ENCODE results near the gene CMSS1.

The CMSS1 gene

GRCh38 chr3:99855900-99856299, 38.2 kb downstream of the CMSS1 start:
- DNase-seq, result no peak

GRCh38 chr3:99856437-99857220, 39.0 kb downstream of the CMSS1 start:
- peak in 1 of 5 experiments; percentile 94 for DNase-seq

- no peak for DNase-seq
Observed at GRCh38 chr3:99857278-99857677, 39.6 kb downstream of the CMSS1 start.

- DNase-seq, result no peak
Observed at GRCh38 chr3:99858469-99858868, 40.8 kb downstream of the CMSS1 start.

- peak in 1 of 5 experiments; percentile 65 for DNase-seq
Observed at GRCh38 chr3:99859825-99860224, 42.2 kb downstream of the CMSS1 start.

GRCh38 chr3:99861216-99861615, 43.6 kb downstream of the CMSS1 start:
- no peak for DNase-seq

- DNase-seq, result no peak
Observed at GRCh38 chr3:99862208-99862607, 44.5 kb downstream of the CMSS1 start.

- DNase-seq, result no peak
Observed at GRCh38 chr3:99863002-99863401, 45.3 kb downstream of the CMSS1 start.

- DNase-seq, result peak in 1 of 5 experiments; percentile 76
Observed at GRCh38 chr3:99863588-99863987, 45.9 kb downstream of the CMSS1 start.

GRCh38 chr3:99864289-99864688, 46.6 kb downstream of the CMSS1 start:
- DNase-seq, result no peak

GRCh38 chr3:99865321-99865720, 47.7 kb downstream of the CMSS1 start:
- no peak for DNase-seq

GRCh38 chr3:99866261-99866761, 48.6 kb downstream of the CMSS1 start:
- peak in 1 of 5 experiments; percentile 86 for DNase-seq

GRCh38 chr3:99867594-99868310, 50.1 kb downstream of the CMSS1 start:
- peak in 1 of 5 experiments; percentile 84 for DNase-seq

- peak in 1 of 5 experiments; percentile 77 for DNase-seq
Observed at GRCh38 chr3:99868311-99868646, 50.6 kb downstream of the CMSS1 start.

GRCh38 chr3:99869621-99870020, 52.0 kb downstream of the CMSS1 start:
- no peak for DNase-seq

- no peak for DNase-seq
Observed at GRCh38 chr3:99870712-99871111, 53.0 kb downstream of the CMSS1 start.

GRCh38 chr3:99871231-99872045, 53.8 kb downstream of the CMSS1 start:
- no peak for DNase-seq

- peak in 1 of 5 experiments; percentile 92 for DNase-seq
Observed at GRCh38 chr3:99872923-99873254, 55.2 kb downstream of the CMSS1 start.

GRCh38 chr3:99873269-99874102, 55.8 kb downstream of the CMSS1 start:
- DNase-seq, result no peak

GRCh38 chr3:99874237-99875002, 56.8 kb downstream of the CMSS1 start:
- DNase-seq, result no peak

- peak in 1 of 5 experiments; percentile 59 for DNase-seq
Observed at GRCh38 chr3:99875581-99875928, 57.9 kb downstream of the CMSS1 start.
